K562 (cell line): ENCODE data around the gene EMID1. TPM values are rescaled to one million over a fixed set of nuclear protein-coding genes. Genes with fewer than 3 reads are reported as not detected.

Source experiments
- ATAC-seq: fragments of 200-7000 bp; cut with Tn5 transposase; 3 replicates; pipeline ENCODE4 v1.9.1; 2020; ENCODE audit warnings: moderate library complexity
- BruUV-seq: library from RNA; stranded (reverse); fragments of 400-500 nt; replicated peaks from 2 replicates; lab custom pipeline; 2021; lab: Mats Ljungman, UMichigan
- CTCF ChIA-PET: fragments of 300-600 bp; formaldehyde crosslinking; extraction: SDS; loops from one replicate; lab custom pipeline; 2021; ENCODE audit warnings: low intra/inter-chr PET ratio; lab: Yijun Ruan, JAX
- POLR2A ChIA-PET: fragments of 300-600, 350-650 bp; sonication (Branson Sonifier 250); formaldehyde crosslinking; extraction: SDS; loops from one replicate; lab custom pipeline; 2021; ENCODE audit warnings: antibody characterized with exemption, inconsistent platforms; lab: Yijun Ruan, JAX
- DNase-seq, 4 experiments: peaks; one replicate each; pipeline versions ENCODE4 v3.0.0 to v3.0.0-alpha.2; 2011 to 2018; ENCODE audit warnings: low spot score in 3 of 4, mixed read lengths in 3 of 4; ENCODE audit errors: extremely low read depth in 1 of 4
- FAIRE-seq: peaks from 2 replicates; lab custom pipeline; 2011; peaks lifted over from hg19 to GRCh38; lab: Jason Lieb, UNC
- H2AFZ ChIP-seq: 2 replicates; pipeline ENCODE4 v1.6.0; 2011; ENCODE audit warnings: low read depth, low read length, control low read depth, inconsistent platforms
- H3K27ac ChIP-seq: fragments of 200-600 bp; 3 replicates; pipeline ENCODE4 v1.8.0; 2011; ENCODE audit warnings: low read depth, mild to moderate bottlenecking, control low read depth, inconsistent platforms, low read length, moderate library complexity, mixed read lengths; ENCODE audit errors: extremely low read depth
- H3K27me3 ChIP-seq, 2 experiments: fragments of 300-600 bp in 1 of 2; 2 replicates in 1 of 2; 3 replicates in 1 of 2; pipeline versions ENCODE4 v1.6.0 to v1.8.0; 2011; ENCODE audit warnings: inconsistent platforms in 2 of 2, low read length in 2 of 2, mild to moderate bottlenecking in 1 of 2, mixed read lengths in 1 of 2, moderate library complexity in 1 of 2; ENCODE audit not compliant: control insufficient read depth in 2 of 2, insufficient read depth in 2 of 2
- H3K36me3 ChIP-seq: fragments of 300-600 bp; 3 replicates; pipeline ENCODE4 v1.8.0; 2011; ENCODE audit warnings: mild to moderate bottlenecking, low read length, inconsistent platforms; ENCODE audit not compliant: control insufficient read depth, insufficient read depth
- H3K4me1 ChIP-seq, 2 experiments: fragments of 200-600 bp in 1 of 2; replicated peaks in 1 of 2; 2 replicates in 1 of 2; 3 replicates in 1 of 2; pipeline versions ENCODE4 v1.5.1 to v1.8.0; 2011; ENCODE audit warnings: inconsistent platforms in 2 of 2, low read length in 2 of 2, mild to moderate bottlenecking in 1 of 2, mixed read lengths in 1 of 2, moderate library complexity in 1 of 2; ENCODE audit not compliant: control insufficient read depth in 2 of 2, insufficient read depth in 2 of 2
- H3K4me2 ChIP-seq: 2 replicates; pipeline ENCODE4 v1.6.1; 2011; ENCODE audit warnings: low read length, control low read depth, inconsistent platforms, mixed read lengths; ENCODE audit not compliant: insufficient read depth
- H3K4me3 ChIP-seq: fragments of 200-600 bp; sonication (generic), shearing (Covaris generic); 2 replicates; pipeline ENCODE4 v1.5.1; 2016; ENCODE audit warnings: control low read depth, inconsistent platforms
- H3K79me2 ChIP-seq: fragments of 200-600 bp; 3 replicates; pipeline ENCODE4 v1.8.0; 2011; ENCODE audit warnings: low read length, inconsistent platforms; ENCODE audit not compliant: control insufficient read depth, insufficient read depth
- H3K9ac ChIP-seq, 2 experiments: 2 replicates each; pipeline versions ENCODE4 v1.6.0 to v1.6.1; 2011; ENCODE audit warnings: low read depth in 2 of 2, low read length in 2 of 2, control low read depth in 1 of 2, inconsistent platforms in 1 of 2, mild to moderate bottlenecking in 1 of 2, mixed read lengths in 1 of 2; ENCODE audit not compliant: insufficient read depth in 1 of 2
- H3K9me1 ChIP-seq: one replicate; pipeline ENCODE4 v1.6.0; 2011; ENCODE audit warnings: inconsistent platforms, mild to moderate bottlenecking, low read length, moderate library complexity; ENCODE audit not compliant: control insufficient read depth, insufficient read depth
- H3K9me3 ChIP-seq: replicated peaks from 2 replicates; pipeline ENCODE4 v1.5.1; 2011; ENCODE audit warnings: low read depth, low read length, inconsistent platforms; ENCODE audit not compliant: control insufficient read depth, insufficient read depth
- H4K20me1 ChIP-seq: replicated peaks from 2 replicates; pipeline ENCODE4 v1.6.1; 2011; ENCODE audit warnings: low read length, inconsistent platforms, mixed read lengths; ENCODE audit not compliant: control insufficient read depth, insufficient read depth
- BCOR ChIP-seq: fragments of 450-650 bp; IDR thresholded peaks from 2 replicates; pipeline ENCODE4 v1.6.1; 2016
- ERF ChIP-seq: fragments of 450-650 bp; formaldehyde crosslinking; IDR thresholded peaks from 2 replicates; pipeline ENCODE4 v1.4.0; 2020; ENCODE audit warnings: mild to moderate bottlenecking, mixed read lengths
- NR4A1 ChIP-seq, 2 experiments: fragments of 250-450 bp in 1 of 2; fragments of 450-650 bp in 1 of 2; sonication (Bioruptor Pico) in 1 of 2; IDR thresholded peaks; 2 replicates each; pipeline versions ENCODE4 v1.4.0 to v1.6.1; 2016 to 2020; ENCODE audit warnings: mild to moderate bottlenecking in 2 of 2, missing compliant biosample characterization in 1 of 2, missing genetic modification characterization in 1 of 2, moderate library complexity in 1 of 2
- POLR2G ChIP-seq: fragments of 200-400 bp; formaldehyde crosslinking; IDR thresholded peaks from 2 replicates; pipeline ENCODE4 v1.6.1; 2017; ENCODE audit warnings: low read depth, mild to moderate bottlenecking, antibody characterized with exemption, low read length, moderate library complexity
- RBM25 ChIP-seq: fragments of 200-400 bp; formaldehyde crosslinking; IDR thresholded peaks from 2 replicates; pipeline ENCODE4 v1.6.1; 2018; ENCODE audit warnings: low read length, low read depth, moderate library complexity; ENCODE audit not compliant: severe bottlenecking
- RFX1 ChIP-seq: fragments of 450-650 bp; IDR thresholded peaks from 2 replicates; pipeline ENCODE4 v1.6.1; 2016; ENCODE audit warnings: mild to moderate bottlenecking, moderate library complexity
- SIX5 ChIP-seq, 2 experiments: IDR thresholded peaks; 2 replicates each; pipeline ENCODE4 v1.6.1; 2011; ENCODE audit warnings: low read length in 2 of 2, borderline replicate concordance in 1 of 2, low read depth in 1 of 2, mild to moderate bottlenecking in 1 of 2, moderate library complexity in 1 of 2; ENCODE audit not compliant: insufficient read depth in 1 of 2
- SMAD3 ChIP-seq: fragments of 450-650 bp; formaldehyde crosslinking; conservative IDR thresholded peaks from 2 replicates; pipeline ENCODE4 v1.4.0; 2020; ENCODE audit warnings: mild to moderate bottlenecking
- SOX6 ChIP-seq: fragments of 450-650 bp; IDR thresholded peaks from 2 replicates; pipeline ENCODE4 v1.6.1; 2014; ENCODE audit warnings: mild to moderate bottlenecking
- ZFP36 ChIP-seq: fragments of 150-350 bp; IDR thresholded peaks from 2 replicates; pipeline ENCODE4 v1.6.1; 2018; ENCODE audit warnings: low read length, low read depth; ENCODE audit not compliant: partially characterized antibody
- WGBS: fragments of 100-300 bp; shearing (Covaris generic); methylation state at CpG from one replicate; pipeline ENCODE4 v1.1.6; 2016; ENCODE audit warnings: low coverage, mixed read lengths; ENCODE audit not compliant: insufficient coverage; ENCODE audit errors: missing lambda C conversion rate; 5-methylcytosine and 5-hydroxymethylcytosine counted together
- in situ Hi-C: fragments of 300-500 bp; cut with MboI; formaldehyde crosslinking; loops from 4 replicates; pipeline ENCODE4 v1.15.0; 2018; ENCODE audit warnings: inconsistent platforms, mixed read lengths
- intact Hi-C: fragments of 100-400 bp; cut with micrococcal nuclease; formaldehyde crosslinking; loops from 2 replicates; pipeline ENCODE4 v1.14.2; 2022
- polyA plus RNA-seq, 8 experiments: library from polyadenylated mRNA; depleted of rRNA in 4 of 8; stranded (reverse) in 5 of 8; unstranded in 3 of 8; fragments of >200 nt; fragmentation: Nextera tagmentation in 2 of 8; fragmentation: Illumina TruSeq in 1 of 8; extraction: Ambion mirVana in 2 of 8; extraction: Trizol in 1 of 8; gene quantifications; 2 replicates each; pipeline versions ENCODE4 v1.2.1 to v1.2.3, GENCODE V29; 2011 to 2014; ENCODE audit warnings: inconsistent platforms in 1 of 8, missing spikeins in 1 of 8
- total RNA-seq, 7 experiments: library from RNA; depleted of rRNA in 6 of 7; stranded (reverse); fragments of >200 nt in 6 of 7; fragmentation: Illumina TruSeq in 2 of 7; extraction: Trizol in 2 of 7; gene quantifications; 2 replicates each; pipeline versions ENCODE4 v1.2.1 to v1.2.3, GENCODE V29; 2011 to 2021; ENCODE audit warnings: low replicate concordance in 1 of 7
- TF ChIP-seq, protein P1 (sequence below): sonication (generic); formaldehyde crosslinking; IDR thresholded peaks from 2 replicates; pipeline ENCODE4 v1.8.0; 2022; ENCODE audit warnings: missing genetic modification reagents, mild to moderate bottlenecking, borderline replicate concordance

The EMID1 gene
- total and polyA plus RNA-seq, 9 of the 15 experiments (the other 6 are each of a cell fraction or from before 2014, with no cell fraction given) = 0.15 to 7.2 (median 2.7) TPM

DNA sequence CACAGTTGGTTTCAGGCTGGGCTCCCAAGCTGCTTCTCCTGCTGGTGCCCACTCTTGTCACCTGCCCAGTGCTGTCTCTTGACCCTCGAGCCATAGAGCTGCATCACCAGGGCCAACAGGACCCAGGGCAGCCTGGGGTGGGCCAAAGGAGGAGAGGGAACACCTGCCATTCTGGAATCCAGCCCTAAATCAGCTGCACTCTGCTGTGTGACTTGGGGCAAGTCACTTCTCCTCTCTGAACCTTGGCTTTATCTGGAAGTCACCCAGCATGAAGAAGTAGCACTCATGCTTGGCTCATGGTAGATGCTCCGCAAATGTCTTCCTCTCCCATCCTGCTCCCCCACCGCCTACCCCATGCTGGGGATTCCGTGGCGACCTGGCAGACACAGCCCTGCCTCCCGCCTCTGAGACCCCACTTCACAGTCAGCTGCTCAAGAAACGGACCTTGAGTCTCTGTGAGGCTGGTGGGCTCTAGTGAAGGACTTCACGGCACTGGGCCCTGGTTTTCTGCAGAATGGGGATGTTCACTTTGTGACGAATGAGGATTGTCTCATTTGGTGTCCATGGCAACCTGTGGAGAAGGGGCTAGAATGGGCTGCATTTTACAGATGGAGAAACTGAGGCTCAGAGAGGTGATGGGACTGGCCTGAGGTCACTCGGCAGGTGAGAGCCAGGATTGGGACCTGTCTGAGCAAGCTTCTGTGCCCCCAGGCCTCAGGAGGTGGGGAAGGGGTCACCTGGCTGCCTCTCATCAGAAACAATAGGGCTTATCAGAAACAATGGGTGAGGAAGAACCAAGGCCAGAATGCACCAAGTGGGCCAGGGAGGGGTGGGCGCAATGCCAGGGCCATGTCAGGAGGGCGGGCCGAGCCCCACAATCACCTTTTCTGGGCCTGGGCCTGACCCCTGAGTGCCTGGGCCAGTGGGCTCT, 12.4 kb downstream of the EMID1 start:
- WGBS = 69% methylated on average over 11 of the region's 13 CpGs
- H2AFZ ChIP-seq = no peak overlapping the region
- FAIRE-seq = no peak

DNA sequence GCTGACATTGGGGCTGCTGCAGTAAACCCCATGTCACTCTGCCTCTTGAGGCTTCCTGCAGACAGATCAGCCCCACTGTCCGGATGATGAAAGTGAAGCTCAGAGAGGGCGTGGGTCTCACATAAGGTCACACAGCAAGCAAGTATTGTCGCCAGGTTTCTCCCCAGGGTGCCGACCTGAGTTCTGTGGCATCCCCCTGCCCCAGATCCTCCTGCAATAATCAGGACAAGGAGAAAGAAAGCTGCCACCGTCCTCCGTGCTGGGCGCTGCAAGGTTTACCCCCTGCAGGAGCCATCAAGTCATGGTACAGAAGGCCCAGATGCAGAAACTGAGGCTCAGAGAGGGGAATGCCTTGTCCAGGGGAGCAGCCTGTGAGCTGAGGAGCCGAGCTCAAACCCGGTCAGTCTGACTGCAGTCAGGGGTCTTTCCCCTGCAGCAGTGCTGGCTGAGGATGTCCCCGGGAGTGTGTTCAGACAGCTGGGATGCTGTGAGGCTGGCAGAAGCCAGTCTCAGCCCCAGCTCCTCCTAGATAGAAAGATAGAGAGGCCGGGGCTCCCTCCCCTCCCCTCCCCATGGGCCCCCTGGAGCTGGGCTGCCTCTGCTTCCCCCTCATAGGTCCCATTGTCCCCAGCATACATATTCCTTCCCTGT, 13.2 kb downstream of the EMID1 start:
- TF ChIP-seq POLR2G (peak; percentile 24; the same call in 1 of the 2 replicates), RBM25 (peak; percentile 72), ZFP36 (peak; percentile 79), ERF (no peak), SIX5 (IDR thresholded peaks at IDR 0.05; ENCODE audit: borderline replicate concordance in 1 of 2, insufficient read depth in 1 of 2, low read depth in 1 of 2, low read length in 2 of 2) (no peak), SOX6 (no peak), BCOR (peak; percentile 60; the same call in 1 of the 2 replicates), SMAD3 (CRISPR knock-in tag) (no peak)
- TF ChIP-seq, protein P1, sequence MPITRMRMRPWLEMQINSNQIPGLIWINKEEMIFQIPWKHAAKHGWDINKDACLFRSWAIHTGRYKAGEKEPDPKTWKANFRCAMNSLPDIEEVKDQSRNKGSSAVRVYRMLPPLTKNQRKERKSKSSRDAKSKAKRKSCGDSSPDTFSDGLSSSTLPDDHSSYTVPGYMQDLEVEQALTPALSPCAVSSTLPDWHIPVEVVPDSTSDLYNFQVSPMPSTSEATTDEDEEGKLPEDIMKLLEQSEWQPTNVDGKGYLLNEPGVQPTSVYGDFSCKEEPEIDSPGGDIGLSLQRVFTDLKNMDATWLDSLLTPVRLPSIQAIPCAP = no peak
- TF ChIP-seq, all 486 proteins: peak for 4
- ChIA-PET POLR2A (interaction anchor here (0.6 to 1.1 kb wide), 4 partner anchors 11 to 112 kb away, joined by 3 to 4 read pairs (median 4); partner anchors contain the start of gene EMID1), CTCF (no interaction called here)
- Histone ChIP-seq H3K9ac (0 out of 4 replicates have a peak overlapping the region, but pooled peaks of 1 of the 2 experiments have one; percentile 17), H3K36me3 (no peaks in the 10 kb centered on the region), H3K79me2 (no peaks in the 10 kb centered on the region), H3K4me1 (peaks cover 0 to 7% of the 10 kb centered on the region in 2 experiments; a peak in 2 of 5 replicates), H3K27me3 (no peaks in the 10 kb centered on the region), H3K9me3 (no peaks in the 10 kb centered on the region), H3K27ac (no peak overlapping the region), H3K4me2 (no peak overlapping the region), H3K9me1 (no peaks in the 10 kb centered on the region), H4K20me1 (no peaks in the 10 kb centered on the region), H3K4me3 (no peak overlapping the region), H2AFZ (no peak overlapping the region)
- intact Hi-C loops = no loop called here
- ATAC-seq = no peak
- DNase-seq = peak in 1 of 4 experiments; percentile 3
- in situ Hi-C loops = no loop called here
- 71% methylated on average over 9 of the region's 11 CpGs for WGBS
- no peak for FAIRE-seq
- BruUV-seq = no TSS peak

More for the DNA sequence above, 12.4 kb downstream of the EMID1 start:
- ATAC-seq (no peak), DNase-seq (peak in 1 of 4 experiments; percentile 6)
- Histone ChIP-seq H3K9ac (no peak overlapping the region), H3K36me3 (no peaks in the 10 kb centered on the region), H3K4me3 (no peak overlapping the region), H3K9me3 (no peaks in the 10 kb centered on the region), H3K9me1 (no peaks in the 10 kb centered on the region), H3K27me3 (no peaks in the 10 kb centered on the region), H3K27ac (no peak overlapping the region), H3K79me2 (no peaks in the 10 kb centered on the region), H4K20me1 (no peaks in the 10 kb centered on the region), H3K4me1 (peaks cover 0 to 7% of the 10 kb centered on the region in 2 experiments; a peak in 2 of 5 replicates), H3K4me2 (no peak overlapping the region)
- POLR2A ChIA-PET = interaction anchor here (0.6 to 1.3 kb wide), 2 partner anchors 14 to 51 kb away, joined by 3 to 4 read pairs; no protein-coding TSS in a partner anchor
- in situ Hi-C loops (no loop called here), intact Hi-C loops (no loop called here)
- no TSS peak for BruUV-seq
- TF ChIP-seq NR4A1 (CRISPR knock-in tag; IDR thresholded peaks at IDR 0.05) = no peak
- TF ChIP-seq NR4A1 (tag; IDR thresholded peaks at IDR 0.05) = no peak
- peak; percentile 15 for TF ChIP-seq ZFP36
- peak; percentile 39; the same call in 1 of the 2 replicates for TF ChIP-seq RFX1
- CTCF ChIA-PET = no interaction called here
